Superior temporal gyrus (tissue), 1 donor: ENCODE results near the gene CCNL1.
A peak's percentile ranks its signal among the peaks of the same experiment; 100 is the strongest.

Source experiments
- DNase-seq: peaks from one replicate; pipeline ENCODE4 v3.0.0-alpha.2; 2016; ENCODE audit errors: extremely low spot score

The CCNL1 gene

DNA sequence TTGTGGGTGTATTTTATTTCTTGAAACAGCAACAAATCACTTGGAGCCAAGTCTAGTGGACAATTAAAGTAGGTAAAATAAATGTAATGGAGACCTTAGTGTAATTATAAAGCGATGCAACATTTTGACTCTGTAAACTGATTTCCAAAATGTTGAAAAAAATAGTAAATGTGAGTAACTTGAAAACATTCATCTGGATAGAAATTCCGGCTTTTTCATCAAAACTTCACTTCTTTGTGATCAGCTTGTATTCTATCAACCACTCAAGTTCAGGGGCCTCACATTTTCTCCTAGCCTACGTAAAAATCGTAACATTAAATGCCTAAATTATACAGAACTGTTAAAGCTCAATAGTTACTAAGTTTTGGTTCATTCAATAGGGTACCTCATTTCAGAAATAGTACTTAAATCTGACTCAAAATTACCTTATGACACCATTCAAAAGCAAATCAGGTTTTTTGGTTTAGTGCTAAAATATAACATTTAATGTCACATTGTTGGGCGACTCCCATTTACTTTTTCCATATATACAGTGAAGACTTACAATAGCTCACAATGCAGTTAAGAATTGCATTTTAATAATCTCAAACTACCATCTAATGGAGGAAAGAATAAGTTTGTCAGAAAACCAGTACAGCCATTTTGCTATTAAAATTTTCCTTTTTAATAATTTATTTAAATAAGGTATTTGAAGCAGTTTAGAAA is 12.7 kb downstream of the CCNL1 start:
- no peak for DNase-seq

DNA sequence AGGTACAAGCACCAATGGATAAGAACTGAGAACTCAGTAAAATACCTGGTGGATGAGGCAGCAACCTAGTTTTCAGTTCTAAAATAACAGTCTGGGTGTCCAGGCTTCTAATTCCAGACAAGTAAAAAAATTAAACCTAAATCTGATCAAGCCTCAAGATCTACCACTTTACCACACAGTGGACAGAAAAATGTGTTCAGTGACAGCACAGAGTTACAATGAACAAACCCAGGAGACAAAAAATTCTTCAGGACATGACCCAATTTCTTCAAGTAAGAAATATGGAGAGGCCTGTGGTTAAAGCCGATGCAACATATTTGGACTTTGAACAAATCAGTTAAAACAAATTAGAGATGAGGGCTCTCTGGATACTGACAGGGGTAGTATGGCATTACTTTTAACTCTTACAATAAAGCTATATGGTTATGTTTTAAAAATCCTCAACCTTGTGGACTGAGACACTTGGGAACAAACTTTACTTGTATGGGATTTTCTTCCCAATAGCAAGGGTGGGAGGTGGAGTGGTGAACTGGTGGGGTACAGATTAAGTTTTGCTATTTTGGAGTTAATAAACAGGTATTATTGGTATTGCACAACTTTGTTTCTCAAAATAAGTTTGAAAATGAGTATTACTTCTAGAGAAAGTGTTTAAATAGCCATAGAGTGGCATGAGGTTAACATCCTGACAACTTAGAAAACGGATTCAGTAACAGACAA is 14.2 kb downstream of the CCNL1 start:
- DNase-seq, result no peak

DNA sequence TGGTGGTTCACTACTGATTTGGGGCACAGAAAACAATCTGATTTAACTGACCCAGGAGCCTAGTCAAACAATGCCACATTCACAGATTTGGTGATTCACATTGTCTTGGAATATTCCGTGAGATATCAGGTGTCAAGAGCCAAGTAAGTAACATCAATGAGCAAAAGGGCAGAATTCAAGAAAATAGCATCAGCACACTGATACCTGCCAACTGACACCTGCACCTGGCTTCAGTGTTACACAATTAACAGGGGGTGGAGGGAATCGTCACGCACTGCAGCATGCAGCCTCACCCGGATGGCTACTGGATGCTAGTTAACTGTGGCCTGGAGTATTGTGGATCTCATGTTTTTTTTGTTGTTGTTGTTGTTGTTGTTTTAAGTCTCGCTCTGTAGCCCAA is 17.6 kb downstream of the CCNL1 start:
- DNase-seq, result no peak

DNA sequence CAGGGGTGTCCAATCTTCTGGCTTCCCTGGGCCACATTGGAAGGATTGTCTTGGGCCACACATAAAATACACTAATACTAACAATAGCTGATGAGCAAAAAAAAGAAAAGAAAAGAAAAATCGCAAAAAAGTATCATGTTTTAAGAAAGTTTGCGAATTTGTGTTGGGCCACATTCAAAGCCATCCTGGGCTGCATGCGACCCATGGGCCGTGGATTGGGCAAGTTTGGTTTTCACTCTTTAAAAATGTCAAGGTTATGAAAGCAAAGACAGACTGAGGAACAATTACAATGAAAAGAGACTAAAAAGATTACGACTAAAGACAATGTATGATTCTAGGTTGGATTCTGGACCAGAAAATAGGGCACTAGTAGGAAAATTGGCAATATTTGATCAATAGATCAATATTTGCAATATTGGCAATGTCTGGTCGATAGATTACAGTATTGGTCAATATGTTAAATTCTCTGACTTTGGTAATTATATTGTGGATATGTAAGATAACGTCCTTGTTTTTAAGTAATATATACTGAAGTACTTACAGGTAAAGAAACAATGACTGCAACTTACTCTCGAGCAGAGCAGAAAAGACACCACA is 19.9 kb downstream of the CCNL1 start:
- no peak for DNase-seq

DNA sequence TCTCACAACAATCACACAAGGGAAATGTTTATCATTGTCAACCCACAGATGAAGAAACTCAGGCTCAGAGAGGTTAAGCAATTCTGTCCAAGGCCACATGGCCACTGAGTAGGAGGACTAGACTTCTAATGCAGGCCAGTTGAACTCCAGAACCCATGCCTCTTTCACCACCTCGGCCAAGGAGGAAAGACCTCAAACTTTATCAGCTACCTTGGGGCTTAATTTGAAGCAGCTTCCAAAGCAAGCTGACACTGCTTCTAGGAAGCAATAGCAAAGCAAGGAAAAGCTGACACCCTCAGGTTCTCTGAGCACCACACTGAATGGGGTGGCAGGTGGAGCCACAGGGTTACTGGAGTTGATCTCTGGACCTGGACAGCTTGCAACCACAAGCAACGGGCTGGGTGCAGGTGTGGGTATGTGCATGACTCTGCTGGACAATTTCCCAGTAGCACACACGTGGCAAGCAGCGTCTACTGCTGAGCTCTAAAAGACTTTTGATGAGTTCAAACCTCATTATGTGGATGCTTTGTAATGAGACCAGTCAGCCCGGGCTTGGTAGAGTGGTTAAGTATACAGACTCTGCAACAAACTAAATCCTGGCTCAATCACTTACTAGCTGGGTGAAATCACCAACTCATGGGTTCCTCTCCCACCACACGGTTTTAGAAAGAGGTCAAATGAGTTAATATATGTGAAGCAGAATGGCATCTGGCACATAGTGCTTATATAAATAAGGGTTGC is 23.1 kb downstream of the CCNL1 start:
- DNase-seq, result no peak

DNA sequence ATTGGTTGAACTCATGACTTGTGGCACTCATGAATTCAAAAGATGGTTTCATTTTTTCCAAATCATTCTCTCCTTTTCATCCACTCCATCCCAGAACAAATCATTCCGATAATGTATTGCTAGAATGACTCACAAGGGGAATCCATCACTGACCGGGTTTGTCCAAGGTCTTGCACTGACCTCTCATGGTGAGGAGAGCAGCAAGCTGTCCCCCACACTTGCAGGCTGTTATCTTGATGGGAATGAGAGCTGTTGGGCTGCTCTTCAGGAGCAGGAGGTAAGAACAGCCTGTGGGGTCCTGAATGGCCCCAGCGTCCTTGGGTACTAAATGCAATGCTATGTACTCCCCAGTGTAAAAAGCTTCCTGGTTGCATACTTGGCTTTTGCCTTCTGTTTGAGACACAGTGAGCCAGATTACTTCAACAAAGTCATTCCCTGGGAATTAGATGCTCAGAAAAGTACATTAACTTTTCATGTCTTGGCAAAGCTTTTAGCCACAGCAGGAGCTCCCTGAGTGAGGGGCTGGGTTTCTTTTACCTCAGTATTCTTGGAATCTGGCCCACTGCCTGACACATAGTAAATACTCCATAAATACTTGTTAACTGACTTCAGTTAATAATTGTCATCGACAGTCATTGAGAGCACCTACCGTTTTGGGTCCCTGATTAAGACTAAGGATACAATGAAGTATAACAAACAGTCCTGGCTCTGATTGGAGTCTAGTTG is 24.1 kb downstream of the CCNL1 start:
- DNase-seq, result peak; percentile 75

DNA sequence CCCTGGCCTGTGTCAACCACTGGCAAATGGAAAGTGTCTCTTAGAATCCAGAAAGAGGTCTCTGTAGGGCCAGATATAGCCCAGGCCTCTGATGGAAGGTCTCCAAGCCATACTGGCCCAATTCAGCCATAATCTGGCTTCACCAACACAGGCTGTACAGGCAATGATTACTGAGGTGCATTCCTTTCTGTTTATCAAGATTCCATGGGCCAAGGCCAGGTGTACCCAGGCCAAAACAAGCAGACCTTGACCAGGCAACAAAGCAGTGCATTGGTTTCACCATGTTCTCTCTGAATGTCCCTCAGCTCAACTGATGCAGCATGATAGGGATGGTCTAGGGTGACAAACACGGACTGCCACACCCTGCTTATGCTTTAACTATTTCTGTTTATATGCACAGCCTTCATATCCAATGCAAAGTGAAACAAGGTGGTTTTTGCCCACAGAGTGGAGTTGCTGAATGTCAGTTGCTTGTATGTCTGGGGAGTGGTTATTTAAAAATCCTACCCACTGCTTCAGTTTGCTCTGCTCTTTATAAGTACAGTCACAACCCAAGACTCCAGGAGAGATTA is 25.2 kb downstream of the CCNL1 start:
- DNase-seq, result no peak

DNA sequence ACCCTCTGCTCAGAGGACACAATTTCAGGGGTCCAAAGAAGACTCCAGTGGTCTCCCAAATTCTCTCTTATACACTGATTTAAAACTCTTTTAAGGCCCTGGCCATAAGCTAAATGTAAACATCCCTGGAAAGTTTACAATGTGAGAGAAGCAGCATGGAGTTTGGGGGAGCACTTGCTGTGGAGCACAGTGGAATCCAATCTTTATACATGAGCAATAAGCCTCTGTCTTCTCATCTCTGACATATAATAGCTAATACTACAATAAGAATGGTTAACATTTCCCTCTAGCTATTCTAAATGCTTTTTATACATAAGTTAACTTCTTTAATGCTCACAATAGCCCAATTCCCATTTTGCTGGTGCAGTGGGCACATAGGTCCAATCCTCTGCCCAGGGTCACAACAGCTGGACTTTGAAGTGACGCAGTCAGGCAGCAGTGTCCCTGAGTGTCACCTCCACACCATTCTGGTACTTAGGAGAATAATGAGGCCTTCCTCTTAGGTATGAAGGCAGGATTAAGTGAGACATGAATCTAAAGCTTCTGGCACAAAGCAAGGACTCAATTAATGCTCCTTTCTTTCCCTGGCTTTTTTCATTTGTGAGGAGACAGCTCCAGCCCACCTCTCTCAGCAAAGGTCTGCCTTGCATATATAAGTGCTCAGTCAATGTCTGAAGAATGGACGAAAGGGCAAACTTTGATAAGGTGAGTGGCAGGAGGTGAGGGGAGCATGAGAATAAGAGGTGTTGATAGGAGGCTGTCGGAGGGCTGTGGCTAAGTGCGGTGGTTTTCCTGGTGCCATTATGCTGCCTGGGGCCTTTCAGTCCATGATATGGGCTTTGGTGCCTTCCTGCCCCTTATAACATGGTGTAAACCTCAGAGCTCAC is 26.3 kb downstream of the CCNL1 start:
- DNase-seq, result peak; percentile 30

DNA sequence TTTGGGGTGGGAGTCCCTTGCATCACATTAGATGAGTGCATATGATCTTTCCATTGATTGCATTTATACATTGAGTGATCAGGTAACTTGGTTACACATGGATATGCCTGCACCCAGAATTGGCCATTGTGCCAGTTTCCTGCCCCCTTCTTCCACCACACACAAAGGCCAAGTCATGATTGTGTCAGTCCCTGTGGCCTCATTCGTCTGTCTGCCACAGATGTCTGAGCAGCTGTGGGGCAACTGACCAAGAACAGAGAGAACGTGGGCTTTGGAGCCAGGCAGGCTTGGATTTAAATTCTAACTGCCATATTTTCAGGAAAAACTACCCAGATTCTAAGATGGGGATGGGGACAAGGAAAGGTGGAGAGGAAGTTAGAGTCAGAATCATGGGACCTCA is 27.0 kb downstream of the CCNL1 start:
- peak; percentile 94 for DNase-seq

DNA sequence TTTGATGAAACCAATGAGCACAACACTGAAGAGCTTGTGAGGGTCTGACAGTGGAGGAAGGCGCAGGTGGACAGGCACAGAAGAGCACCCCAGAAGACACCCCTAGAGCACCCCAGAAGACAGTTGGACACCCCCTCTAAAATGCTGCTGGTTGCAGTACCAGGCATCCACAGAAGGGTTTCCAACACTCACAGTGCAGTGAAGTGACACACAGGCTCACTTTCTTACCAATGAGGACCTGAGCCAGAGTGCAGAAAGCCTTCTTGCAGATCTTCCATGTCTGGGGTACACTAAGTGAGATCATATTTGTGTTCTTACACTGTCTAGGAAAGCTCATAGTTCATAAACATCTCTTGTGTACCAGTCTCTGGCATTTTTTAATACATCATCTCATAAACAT is 27.6 kb downstream of the CCNL1 start:
- no peak for DNase-seq

DNA sequence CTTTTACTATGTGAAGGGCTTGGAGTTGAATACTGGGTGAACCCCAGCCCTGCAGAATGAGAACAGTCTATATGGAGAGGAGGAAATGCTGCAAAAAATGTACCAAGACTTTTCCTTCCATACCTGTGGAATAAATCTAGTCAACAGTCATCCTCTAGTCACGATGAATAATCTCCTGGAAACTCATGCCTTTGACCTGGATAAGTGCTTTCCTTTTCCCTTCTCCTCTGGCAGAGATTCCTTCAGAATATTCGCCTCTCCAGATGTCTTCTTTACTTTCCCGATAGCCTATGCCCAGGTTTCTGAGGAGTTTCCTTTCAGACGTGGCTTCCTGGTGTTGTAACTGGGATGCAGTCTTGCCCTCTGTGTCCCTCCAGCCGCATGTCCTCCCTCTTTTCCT is 28.1 kb downstream of the CCNL1 start:
- DNase-seq, result peak; percentile 27

DNA sequence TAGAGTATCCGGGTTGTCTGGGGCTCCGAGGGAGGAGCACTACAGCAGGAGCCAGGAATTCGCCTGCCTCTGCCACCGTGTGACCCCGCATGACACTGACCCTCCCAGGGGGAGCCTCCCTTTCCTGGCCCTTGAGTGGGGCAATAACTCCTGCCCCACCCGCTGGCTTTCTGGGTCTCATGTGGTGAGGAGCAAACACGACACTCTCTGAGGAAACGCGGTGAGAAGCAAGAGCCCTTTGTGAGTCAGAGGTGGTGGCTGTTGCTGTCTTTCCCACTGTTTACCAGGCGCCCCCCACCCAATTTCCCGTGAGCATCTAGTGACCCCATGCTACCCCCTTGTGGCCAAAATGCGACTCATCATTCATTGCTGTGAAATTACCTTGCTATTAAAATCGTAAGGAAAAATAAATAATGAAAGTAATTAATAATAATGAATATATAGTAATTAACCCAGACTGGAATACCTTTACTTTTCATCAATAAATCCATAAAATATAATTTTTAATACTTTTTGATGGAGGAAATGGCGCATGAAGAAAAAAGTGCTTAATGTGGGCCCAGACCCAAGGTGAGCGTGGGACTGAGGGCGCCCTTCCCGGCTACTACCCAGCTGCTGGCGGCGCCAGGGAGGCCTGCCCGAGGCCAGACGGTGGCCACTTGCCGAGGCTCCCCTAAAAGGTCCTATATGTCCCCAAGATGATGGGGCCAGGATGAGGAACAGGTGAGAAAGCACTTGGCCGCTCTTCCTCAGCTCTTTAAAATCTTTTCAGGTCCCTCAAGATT is 29.3 kb downstream of the CCNL1 start:
- peak; percentile 68 for DNase-seq

DNA sequence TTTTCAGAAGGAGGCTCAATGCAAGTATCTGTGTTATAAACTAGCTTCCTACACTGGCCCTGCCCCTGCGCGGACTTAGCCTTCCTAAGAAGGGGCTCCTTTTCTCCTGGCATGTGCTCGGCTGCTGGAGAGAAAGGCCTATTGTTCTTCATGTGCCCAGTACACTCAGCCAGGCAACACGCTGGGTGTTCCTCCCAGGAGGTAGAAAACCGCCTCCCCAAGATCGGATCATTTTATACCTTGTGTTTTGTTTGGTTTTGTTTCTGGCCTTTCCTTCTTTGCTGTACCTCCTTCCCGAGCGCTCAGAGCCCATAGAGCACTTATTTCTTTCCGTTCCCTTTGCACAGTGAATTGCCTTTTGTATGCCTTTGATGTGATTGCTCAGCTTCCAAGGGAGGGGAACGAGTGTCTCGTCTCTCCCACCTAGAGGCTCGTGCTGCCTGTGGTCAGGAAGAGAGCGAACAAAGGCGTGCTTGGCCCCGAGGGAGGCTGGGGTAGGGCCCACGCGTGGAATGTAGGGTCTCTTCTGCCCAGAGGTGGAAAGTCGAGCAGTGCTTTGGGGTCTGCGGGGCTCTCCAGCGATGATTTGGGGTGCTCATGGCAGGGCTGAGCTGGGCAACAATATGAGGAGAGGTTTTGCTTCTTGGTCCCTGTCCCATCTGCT is 30.0 kb downstream of the CCNL1 start:
- DNase-seq, result peak; percentile 78

DNA sequence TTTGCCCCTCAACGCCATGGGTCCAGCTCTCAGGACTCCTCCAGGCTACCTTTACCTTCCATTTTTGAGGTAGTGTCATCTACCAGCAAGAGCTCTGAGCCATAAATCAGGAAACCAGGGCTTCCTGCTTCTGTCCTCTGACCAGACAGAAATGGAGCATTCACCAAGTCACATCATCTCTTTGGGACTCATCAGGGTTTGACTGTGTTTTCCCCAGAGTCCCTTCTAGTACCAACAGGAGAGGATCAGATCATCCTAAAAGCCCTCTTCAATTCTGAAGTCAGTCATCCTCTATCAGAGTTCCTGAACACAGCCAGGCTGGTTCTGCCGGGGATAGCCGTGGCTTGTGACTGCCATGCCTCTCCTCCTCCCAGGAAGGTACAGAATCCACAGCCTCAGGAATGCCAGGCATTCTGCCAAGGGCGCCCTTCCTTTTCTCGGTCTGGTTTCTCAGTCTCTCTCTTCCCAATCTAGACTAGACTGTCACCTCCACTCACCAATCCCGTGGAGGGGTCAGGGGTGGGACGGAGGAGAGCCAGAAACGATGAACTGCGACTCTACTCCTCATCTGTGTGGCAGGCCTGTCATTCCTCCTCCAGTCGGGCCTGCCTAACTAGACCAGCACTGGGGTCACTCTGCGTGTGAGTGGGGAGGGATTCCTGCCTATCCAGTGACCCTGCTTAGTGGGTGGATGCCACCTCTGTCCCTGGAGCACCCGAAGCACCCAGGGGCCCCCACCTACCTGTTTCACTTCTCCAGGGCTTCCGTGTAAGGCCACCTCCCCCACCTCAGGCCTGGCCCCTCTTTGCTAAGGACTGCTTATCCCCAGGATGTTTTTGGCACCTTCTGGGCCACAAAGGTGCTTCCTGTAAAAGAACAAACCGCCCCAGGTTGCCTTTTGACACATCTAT is 30.9 kb downstream of the CCNL1 start:
- peak; percentile 42 for DNase-seq

DNA sequence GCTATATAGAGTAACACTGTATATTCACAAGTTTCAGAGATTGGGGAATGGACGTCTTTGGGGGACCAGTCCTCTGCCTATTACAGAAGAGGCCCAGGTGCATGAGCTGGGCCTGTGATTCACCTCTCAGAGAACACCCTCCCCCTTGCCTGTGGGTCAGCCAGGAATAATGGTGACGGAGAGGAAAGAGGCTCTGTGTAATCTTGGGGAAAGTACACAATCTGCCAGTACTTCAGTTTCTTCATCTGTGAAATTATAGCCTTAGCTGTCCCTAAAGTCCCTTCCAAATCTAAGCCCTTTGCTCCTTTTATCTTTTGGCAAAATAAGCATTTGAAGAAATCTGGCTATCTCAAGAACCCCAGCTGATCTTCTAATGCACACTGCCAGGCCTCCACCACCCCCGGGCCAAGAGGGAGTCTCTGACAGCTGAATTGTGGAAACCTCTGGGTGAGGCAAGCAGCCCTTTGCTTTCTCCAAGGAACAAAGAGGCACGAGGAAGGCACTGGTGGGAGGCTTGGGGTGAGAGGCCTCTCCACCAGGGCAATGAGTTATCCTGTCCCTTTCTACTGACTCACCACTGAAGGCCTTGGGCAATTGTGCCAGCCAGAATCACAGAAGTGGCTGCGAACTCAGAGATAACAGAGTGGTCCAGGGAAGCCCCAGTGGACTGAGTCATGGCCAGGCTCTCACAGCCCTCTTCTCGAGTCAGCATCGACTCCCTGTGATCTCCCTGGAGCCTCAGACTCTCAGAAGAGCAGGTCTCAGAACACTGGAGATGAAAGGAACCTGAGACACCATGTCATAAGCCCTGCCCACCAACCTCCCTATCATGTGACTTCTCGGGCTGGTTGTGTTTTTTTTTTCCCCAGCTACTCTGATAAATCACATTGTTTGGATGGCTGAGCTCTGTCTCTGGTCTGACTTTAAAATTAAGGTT is 31.8 kb downstream of the CCNL1 start:
- DNase-seq, result no peak

DNA sequence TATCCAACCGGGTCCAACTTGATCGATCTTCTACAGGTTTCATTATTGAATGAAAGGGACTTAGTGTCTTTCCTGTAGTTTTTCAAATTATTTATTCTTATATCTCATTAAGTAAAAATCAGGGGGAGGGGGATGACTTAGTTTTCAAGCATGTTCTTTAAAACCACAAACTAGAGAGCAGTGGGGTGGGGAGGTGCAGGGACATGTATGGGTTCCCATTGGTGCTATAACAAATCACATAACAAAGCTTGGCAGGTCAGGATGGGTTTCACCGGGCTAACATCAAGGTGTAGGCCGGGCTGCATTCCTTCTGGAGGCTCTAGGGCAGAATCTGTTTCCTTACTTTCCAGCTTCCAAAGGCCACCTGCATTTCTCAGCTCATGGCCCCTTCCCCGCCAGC is 32.7 kb downstream of the CCNL1 start:
- DNase-seq, result no peak

DNA sequence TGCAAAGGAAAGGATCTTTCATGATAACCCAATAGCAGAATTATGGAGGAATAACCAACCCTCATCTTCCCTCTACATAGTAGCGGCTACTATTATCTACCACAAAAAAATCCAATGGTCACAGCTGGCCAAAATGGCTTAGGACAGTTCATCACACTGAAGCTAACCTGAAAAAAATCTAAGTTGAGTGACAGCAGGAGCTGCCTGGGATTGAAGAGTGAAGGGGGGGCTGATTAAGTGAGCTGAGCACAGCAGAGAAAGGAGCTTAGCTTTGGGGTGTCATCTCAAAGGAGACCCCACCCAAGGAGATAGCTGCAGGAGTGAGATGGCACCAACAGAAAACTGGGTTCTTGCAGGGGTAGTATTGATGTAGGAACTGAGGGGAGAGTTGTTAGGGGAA is 33.6 kb downstream of the CCNL1 start:
- DNase-seq, result no peak
